Bronchial epithelial cell (primary cell): Measurements from ENCODE around the gene EPHA4. TPM values are rescaled to one million over a fixed set of nuclear protein-coding genes. Genes with fewer than 3 reads are reported as not detected.
A peak's percentile ranks its signal among the peaks of the same experiment; 100 is the strongest.

Experiments used
- DNase-seq: peaks from one replicate; pipeline ENCODE4 v3.0.0-alpha.2; 2010; ENCODE audit warnings: low read depth
- FAIRE-seq: peaks from 2 replicates; lab custom pipeline; 2011; peaks lifted over from hg19 to GRCh38; lab: Jason Lieb, UNC
- H3K27me3 ChIP-seq: 2 replicates; pipeline ENCODE4 v1.5.1; 2011; ENCODE audit warnings: low read length; ENCODE audit not compliant: control insufficient read depth, insufficient read depth
- H3K36me3 ChIP-seq: 2 replicates; pipeline ENCODE4 v1.5.1; 2011; ENCODE audit warnings: low read length; ENCODE audit not compliant: control insufficient read depth, insufficient read depth
- H3K4me3 ChIP-seq: 2 replicates; pipeline ENCODE4 v1.5.1; 2011; ENCODE audit warnings: mild to moderate bottlenecking, low read depth, low read length, control low read depth
- total RNA-seq: library from RNA; depleted of rRNA; stranded (reverse); fragments of >200 nt; gene quantifications from 2 replicates; pipeline ENCODE4 v1.2.1, GENCODE V29; 2014
- TF ChIP-seq, protein P1 (sequence below): IDR thresholded peaks from 2 replicates; pipeline ENCODE4 v1.5.1; 2011; ENCODE audit warnings: mild to moderate bottlenecking, moderate library complexity, low read length, control low read depth, inconsistent platforms; ENCODE audit not compliant: insufficient read depth, severe bottlenecking

EPHA4 gene
- total RNA-seq, 1 donor from 2014 or later = 6.1 TPM

DNA sequence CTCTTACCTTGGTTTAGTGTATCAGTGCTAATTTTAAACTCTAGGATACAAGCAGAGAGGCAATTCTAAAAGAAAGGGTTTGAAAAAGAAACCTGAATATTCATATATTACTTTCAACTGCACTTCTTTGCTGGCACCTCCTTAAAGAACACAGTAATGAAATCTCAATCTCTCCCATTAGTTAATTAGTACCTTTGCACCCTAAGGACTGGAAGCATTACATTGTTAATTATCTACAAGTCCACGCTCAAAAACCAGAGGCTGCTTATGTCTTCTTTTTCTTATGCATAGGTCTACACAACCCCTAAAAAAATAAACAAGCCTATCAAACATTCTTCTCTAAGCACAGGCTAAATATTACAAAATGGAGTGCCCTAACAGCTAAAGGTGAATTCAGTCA lies 20.2 kb downstream of the EPHA4 start:
- Histone ChIP-seq H3K4me3 (no peak overlapping the region), H3K27me3 (no peaks in the 10 kb centered on the region), H3K36me3 (no peaks in the 10 kb centered on the region)
- FAIRE-seq (no peak), DNase-seq (no peak)
- TF ChIP-seq, protein P1, sequence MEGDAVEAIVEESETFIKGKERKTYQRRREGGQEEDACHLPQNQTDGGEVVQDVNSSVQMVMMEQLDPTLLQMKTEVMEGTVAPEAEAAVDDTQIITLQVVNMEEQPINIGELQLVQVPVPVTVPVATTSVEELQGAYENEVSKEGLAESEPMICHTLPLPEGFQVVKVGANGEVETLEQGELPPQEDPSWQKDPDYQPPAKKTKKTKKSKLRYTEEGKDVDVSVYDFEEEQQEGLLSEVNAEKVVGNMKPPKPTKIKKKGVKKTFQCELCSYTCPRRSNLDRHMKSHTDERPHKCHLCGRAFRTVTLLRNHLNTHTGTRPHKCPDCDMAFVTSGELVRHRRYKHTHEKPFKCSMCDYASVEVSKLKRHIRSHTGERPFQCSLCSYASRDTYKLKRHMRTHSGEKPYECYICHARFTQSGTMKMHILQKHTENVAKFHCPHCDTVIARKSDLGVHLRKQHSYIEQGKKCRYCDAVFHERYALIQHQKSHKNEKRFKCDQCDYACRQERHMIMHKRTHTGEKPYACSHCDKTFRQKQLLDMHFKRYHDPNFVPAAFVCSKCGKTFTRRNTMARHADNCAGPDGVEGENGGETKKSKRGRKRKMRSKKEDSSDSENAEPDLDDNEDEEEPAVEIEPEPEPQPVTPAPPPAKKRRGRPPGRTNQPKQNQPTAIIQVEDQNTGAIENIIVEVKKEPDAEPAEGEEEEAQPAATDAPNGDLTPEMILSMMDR = no peak

DNA sequence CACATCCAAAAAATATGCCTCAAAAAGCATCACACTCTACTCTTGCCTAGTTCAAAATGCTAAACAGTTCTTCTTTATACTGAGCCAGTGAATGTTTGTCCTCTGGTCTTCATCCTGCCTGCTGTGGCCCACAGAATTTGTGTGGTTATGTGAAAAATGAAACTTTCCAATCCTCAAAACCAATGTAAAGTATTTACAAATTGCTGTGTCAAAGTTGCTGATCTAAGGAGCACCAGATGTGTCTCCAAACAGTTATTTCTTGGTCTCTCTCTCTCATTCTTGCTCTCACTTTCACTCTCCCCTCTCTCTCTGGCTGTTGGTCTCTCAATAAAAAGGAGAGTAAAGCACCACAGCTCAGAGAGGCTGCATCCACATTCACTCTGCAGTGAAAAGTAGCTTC lies 23.0 kb downstream of the EPHA4 start:
- DNase-seq = no peak
- no peak overlapping the region for H3K4me3 ChIP-seq
- no peaks in the 10 kb centered on the region for H3K27me3 ChIP-seq
- H3K36me3 ChIP-seq = no peaks in the 10 kb centered on the region
- no peak for FAIRE-seq
- TF ChIP-seq, protein P1 = no peak

DNA sequence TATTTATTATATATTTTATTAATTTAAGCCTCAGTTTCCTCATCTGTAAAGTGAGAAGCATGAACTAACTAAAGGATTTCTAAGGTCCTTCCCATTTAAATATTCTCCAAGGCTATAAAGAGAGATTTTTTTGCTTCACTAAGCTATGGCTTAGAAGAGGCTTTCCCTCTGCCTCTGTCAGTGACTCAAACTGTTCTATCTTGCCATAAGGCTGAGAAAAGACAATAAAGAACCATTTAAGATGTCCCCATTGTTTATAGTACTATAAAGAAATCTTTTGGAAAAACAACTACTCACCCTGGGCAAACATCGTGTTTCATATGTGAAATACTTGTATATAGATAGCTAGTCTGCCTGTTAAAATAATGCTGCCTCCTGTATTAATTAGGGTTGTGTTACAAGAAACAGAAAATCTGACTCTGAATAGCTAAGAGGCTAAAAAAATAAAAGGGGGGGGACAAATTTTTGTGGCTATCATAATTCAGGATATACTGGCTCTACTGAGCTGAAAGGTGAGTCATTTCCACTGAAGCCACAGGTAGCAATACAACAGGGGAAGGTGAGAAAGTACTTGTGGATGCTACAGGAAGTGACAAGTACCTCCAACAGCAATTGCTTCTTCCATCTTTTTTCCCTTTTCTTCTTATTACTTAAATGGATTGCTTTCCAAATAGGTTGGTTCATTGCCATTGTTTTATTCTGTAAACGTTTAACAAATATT lies 25.4 kb downstream of the EPHA4 start:
- TF ChIP-seq, protein P1 = no peak
- no peaks in the 10 kb centered on the region for H3K36me3 ChIP-seq
- FAIRE-seq = no peak
- H3K4me3 ChIP-seq = no peak overlapping the region
- no peaks in the 10 kb centered on the region for H3K27me3 ChIP-seq
- DNase-seq = peak; percentile 84

DNA sequence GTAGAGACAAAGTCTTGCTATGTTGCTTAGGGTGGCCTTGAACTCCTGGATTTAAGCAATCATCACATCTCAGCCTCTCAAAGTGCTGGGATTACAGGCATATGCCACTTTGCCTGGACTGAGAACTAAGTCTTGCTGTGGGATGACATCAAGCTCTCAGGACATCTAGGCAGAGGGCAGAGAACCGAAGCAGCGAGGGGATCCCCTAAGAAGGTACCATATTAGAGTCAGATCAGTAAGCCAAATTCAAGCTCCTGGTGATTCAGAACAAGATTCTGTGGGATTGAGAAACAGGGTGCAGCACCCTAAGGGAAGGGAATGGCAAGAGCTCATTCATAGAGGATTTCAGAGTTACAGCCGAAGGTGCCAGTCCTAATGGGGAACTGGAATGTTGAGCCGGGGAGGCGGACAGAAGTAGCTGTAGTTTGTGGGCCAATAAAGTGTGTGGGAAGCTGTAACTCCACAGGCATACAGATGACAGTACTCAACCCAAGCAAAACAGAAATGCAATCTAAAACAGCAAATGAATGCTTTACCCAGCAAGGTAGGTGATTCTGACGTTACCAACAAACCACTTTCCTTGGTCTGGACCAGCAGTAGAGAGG lies 30.9 kb downstream of the EPHA4 start:
- DNase-seq (peak; percentile 30), FAIRE-seq (no peak)
- Histone ChIP-seq H3K27me3 (no peaks in the 10 kb centered on the region), H3K36me3 (no peaks in the 10 kb centered on the region), H3K4me3 (no peak overlapping the region)
- TF ChIP-seq, protein P1 = no peak

DNA sequence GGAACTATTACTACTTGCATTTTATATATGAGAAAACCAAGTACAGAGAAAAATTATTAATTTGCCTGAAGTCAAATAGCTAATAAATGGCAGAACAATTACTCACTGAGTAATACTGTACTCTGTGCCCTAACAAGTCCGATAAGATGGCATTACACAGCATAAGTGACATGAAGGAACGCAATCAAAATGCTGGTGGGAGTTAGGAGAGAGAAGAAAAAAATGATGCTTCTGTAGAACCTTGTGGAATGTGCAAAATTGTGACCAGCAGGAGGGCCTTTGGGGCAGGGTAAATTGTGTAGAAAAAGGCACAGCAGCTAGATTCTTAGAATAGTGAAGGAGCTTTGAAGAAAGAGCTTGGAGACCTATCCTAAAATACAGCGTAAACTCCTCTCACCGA lies 32.9 kb downstream of the EPHA4 start:
- TF ChIP-seq, protein P1 = no peak
- DNase-seq (no peak), FAIRE-seq (no peak)
- Histone ChIP-seq H3K36me3 (no peaks in the 10 kb centered on the region), H3K27me3 (no peaks in the 10 kb centered on the region), H3K4me3 (no peak overlapping the region)

DNA sequence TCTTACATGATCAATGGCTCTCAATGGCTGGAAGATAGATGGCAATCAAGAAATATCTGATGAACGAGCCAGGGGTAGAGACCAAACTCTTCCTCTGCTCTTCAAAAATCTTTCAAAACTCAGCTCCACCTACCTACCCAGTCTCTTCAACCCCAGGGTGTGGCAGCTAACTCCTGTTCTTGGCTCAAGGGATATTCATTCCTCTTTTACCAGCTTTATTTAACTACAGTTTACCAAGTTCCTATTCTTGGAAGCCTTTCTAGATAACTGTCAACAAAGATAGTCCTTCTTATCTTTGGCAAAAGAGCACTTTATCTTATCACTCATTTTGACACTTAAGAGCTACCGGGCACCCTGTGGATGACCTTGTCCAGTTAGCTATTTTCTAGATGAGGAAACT lies 36.3 kb downstream of the EPHA4 start:
- no peak overlapping the region for H3K4me3 ChIP-seq
- TF ChIP-seq, protein P1 = no peak
- DNase-seq = no peak
- H3K27me3 ChIP-seq = no peaks in the 10 kb centered on the region
- H3K36me3 ChIP-seq = no peaks in the 10 kb centered on the region
- no peak for FAIRE-seq
